GM21447 (cell line): ENCODE data around the gene KIFAP3.
"Not testable (repeated sequence)": the region's sequence is repeated elsewhere in the genome, so short reads cannot be mapped to it uniquely, and the experiment has no call there.

Experiments
- ATAC-seq: cut with Tn5 transposase; IDR thresholded peaks from one replicate; pipeline ENCODE4 v1.9.1; 2021; ENCODE audit not compliant: unreplicated experiment

Gene KIFAP3

DNA sequence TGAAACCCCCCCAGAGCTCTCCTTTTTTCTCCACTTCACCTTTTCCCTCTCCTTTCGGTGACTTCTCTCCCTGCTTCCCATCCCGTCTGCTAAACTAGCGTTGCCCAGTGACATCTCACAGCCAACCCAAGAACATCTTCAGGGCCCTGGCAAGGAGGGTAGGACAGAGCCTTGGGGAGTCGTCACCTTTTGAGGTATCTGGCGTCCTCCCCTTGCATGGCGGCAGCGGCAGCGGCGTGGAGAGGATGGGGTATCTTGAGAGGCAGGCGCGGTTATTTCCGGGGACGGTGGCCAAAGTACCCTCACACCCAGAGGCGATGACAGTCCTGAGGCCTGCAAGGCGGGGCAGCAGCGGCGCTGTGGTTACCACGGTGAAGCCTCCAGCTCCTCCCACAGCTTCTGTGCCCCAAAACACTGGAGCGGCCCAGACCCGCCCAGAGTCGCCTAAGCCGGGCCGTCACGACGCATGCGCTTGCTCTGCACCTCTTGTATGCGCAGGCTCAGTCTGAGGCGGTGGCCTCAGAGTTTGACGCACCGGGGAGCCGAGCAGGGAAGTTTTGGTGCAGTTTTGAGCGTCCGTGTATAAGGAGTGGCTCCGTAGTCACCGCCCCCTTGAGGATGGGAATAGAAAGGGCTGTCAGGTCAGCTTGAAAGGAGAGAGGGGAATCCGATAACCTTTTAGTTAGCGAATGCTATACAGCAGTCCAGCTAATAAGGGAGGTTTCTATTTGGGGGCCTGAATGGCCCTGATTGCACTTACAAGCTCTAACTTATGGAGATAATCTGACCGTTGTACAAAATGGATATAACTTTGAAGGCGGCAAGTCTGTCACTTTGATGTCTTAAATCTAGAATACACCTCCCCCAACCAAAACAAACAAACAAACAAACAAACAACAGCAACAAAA lies at the start of gene KIFAP3:
KIFAP3 (minus strand) TSS at position 446 of the 908 bp plus-strand sequence; CDS start at position 218, 228 bp downstream.
- peak; percentile 95 for ATAC-seq

DNA sequence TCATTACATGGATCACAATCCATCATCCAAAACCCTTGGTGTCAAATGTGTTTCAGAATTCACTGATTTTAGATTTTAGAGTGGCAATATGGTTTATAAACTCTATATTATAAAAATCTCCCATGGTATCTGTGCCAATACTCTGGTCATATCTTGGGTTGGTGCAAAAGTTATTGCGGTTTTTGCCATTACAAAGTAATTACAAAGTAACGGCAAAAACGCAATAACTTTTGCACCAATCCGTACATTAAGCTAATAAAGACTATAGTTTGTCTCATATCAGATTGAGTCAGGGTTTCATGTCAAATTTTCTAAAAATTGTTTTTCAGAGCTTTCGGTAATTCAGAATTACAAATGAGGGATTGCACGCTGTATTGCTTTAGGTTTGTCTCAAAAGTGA lies 47.9 kb upstream of the KIFAP3 start:
- no peak for ATAC-seq

GRCh38 chr1:170114906-170115305 lies 40.4 kb upstream of the KIFAP3 start:
- ATAC-seq: no peak

DNA sequence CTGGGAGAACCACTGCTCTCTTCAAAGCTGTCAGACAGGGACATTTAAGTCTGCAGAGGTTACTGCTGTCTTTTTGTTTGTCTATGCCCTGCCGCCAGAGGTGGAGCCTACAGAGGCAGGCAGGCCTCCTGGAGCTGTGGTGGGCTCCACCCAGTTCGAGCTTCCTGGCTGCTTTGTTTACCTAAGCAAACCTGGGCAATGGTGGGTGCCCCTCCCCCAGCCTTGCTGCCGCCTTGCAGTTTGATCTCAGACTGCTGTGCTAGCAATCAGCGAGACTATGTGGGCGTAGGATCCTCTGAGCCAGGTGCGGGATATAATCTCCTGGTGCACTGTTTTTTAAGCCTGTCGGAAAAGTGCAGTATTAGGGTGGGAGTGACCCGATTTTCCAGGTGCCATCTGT lies 38.6 kb upstream of the KIFAP3 start:
- ATAC-seq: not testable (repeated sequence)

- ATAC-seq: no peak
Measured at GRCh38 chr1:170097449-170097948, 23.0 kb upstream of the KIFAP3 start.

GRCh38 chr1:170096806-170097340 lies 22.4 kb upstream of the KIFAP3 start:
- no peak for ATAC-seq

DNA sequence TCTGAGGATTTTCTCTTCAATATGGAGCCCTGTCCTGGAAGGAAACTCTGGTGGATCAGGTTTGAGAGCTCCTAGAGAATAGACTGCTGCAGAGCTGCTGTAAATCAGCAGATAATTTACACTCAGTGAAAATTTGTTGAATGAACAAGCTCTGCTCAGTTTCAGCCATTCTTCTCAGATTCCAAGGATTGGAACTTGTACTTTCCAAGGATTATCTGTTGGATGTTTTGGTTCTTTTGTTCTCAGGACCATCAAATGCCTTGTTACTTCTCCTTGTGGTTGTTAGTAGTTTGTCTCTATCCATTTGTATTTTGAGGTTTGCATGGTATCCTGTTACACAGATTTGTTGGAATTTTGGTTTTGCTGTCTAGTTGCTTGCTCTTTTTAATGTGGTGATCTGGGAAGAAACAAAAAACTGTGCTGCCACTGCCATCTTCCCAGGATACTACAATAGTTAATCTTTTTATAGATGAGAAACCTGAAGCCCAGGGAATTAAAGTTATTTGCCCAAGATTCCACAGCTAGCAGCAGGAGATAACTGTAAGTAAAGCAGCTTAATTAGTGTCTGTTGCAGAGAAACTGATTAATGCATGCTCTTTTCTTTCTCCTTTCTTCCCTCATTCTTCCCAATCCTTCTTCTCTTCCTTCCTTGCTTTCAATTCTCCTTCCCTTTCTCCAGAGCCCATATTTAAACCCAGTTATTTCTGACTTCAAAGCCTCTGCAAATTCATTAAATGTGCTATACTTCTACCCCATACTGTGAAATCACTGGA lies 21.7 kb upstream of the KIFAP3 start:
- ATAC-seq: no peak

GRCh38 chr1:170094697-170095616 lies 20.5 kb upstream of the KIFAP3 start:
- ATAC-seq: not testable (repeated sequence)

DNA sequence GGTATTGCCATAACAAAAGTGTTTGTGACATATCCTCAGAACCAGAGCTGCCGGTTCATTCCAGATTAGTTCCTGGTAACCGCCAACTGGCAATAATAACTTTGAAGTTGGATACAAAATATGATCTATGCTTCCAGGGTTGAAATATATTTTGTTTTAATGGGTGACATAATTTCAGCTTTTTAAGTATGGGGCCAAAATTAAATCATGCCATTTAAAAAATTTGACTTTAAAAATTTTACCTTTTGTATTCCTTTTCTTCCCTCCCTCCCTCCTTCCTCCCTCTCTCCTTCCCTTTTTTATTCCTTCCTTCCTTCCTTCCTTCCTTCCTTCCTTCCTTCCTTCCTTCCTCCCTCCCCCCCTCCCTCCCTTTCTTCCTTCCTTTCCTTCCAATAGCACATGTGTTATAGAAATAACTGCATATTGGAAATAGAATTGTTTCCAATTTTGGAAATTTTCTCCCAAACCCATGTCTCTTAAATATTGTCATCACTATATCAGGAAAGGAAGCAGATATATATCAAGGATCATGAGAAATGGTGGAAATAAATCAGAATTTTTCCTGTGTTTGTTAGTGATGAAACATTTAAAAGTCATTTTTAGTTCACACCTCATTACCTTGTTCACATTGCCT lies 12.0 kb upstream of the KIFAP3 start:
- no peak for ATAC-seq

- ATAC-seq: no peak
Measured at GRCh38 chr1:170085091-170085490, 10.6 kb upstream of the KIFAP3 start.

DNA sequence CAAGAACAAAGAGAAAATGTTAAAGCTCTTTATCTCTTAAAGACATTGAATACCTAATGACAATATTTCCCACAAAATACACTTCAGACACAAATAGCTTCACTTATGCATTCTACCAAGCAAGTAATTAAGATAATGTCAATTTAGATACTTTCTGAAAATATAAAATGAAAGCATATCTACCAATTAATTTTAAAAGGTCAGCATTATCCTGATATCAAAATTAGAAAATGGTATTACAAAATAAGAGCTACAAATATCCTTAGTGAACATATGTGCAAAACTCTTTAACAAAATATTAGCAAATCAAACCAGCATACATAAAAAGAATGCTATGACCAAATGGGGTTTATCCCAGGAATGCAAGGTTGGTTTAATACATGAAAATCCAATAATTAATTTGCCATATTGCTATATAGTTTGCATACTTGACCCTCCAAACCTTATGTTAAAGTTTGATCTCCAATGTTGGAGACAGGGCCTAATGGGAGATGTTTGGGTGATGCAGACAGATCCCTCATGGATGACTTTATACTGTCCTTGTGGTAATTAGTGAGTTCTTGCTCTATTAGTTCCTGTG lies 4.2 kb upstream of the KIFAP3 start:
- ATAC-seq: no peak

GRCh38 chr1:170077926-170078325 lies 3.4 kb upstream of the KIFAP3 start:
- ATAC-seq: no peak

- not testable (repeated sequence) for ATAC-seq
Measured at GRCh38 chr1:170076952-170077351, 2.5 kb upstream of the KIFAP3 start.

DNA sequence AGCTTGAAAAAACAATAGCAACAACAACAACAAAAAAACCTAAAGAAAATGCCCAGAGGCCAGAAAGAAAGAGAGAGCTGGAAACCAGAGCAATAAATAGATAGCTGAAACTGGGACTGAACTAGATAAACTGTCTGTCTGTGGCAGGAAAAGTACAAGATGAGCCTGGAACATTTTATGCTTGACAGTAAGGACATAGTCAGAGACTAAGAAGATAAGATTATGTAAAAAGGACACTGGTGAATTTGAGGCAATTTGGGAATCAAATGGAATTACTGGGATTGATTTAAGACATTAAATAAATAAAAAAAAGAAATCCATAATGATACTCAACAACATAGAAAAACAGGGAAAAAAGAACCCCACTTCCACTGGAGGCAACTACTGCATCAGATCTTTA lies 1.7 kb upstream of the KIFAP3 start:
- ATAC-seq: no peak

- ATAC-seq: no peak
Measured at GRCh38 chr1:170075186-170075585, 691 bp upstream of the KIFAP3 start.

- ATAC-seq: no peak
Measured at GRCh38 chr1:170073893-170074249, 624 bp downstream of the KIFAP3 start.

DNA sequence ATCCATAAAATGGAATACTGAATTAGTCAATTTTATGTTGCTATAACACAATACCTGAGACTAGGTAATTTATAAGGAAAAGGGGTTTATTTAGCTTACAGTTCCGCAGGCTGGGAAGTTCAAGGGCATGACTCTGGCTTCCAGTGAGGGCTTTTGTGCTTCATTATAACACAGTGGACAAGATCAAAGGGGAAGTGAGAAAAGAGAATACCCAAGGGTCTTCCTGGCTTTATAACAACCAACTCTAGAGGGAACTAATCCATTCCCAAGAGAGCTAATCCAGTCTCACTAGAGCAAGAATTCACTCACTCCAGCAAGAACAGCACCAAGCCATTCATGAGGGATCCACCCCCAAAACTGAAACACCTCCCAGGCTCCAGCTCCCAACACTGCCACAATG lies 3.1 kb downstream of the KIFAP3 start:
- no peak for ATAC-seq

DNA sequence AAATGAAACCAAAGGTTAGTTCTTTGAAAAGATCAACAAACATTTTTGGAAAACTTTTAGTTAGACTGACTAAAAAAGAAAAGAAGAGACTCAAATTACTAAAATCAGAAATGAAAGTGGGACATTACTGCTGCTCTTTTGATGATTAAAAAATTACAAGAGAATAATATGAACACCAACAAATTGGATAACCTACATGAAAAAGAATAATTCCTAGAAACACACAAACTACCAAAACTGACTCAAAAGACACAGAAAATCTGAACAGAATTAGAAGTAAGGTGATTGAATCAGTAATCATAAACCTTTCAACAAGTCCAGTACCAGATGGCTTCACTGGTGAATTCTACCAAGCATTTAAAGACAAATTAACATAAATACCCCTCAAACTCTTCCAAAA lies 5.6 kb downstream of the KIFAP3 start:
- no peak for ATAC-seq

DNA sequence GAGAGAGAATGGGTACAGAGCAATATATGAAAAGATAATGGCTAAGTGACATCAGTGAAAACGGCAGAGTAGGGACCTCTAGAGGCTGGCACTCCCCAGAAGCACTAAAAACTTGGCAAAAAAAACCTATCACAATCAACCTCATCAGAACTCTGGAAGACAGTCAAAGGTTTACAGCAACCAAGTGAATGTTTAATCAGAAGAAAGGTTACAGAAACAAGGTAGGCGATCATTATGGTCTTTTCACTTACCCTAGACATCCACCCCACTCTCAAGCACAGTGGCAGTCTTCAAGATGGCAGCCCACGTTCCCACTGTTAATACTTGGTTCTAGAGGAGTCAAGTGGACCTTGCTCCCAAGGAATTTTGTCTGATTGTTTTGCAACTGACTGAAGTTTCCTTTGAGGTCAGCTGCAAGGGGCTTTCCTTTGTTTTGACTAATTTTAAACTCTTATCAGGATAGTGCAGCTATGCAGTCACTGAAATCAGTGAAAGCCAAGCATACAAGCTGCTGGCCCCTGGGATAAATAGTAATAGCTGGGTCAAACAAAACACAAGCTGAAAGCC lies 7.2 kb downstream of the KIFAP3 start:
- ATAC-seq: peak; percentile 35
